Endothelial cell (in vitro differentiated cells): Measurements from ENCODE around the gene LRP1B. TPM values are rescaled to one million over a fixed set of nuclear protein-coding genes. Genes with fewer than 3 reads are reported as not detected.

ENCODE experiments used
- DNase-seq: peaks from one replicate; pipeline ENCODE4 v3.0.0; 2021; ENCODE audit warnings: low spot score
- H3K27ac Mint-ChIP-seq: one replicate; pipeline ENCODE4 v1.8.0; 2021; ENCODE audit warnings: mixed read lengths, inconsistent platforms; ENCODE audit not compliant: unreplicated experiment
- H3K27me3 Mint-ChIP-seq: one replicate; pipeline ENCODE4 v1.8.0; 2021; ENCODE audit warnings: mild to moderate bottlenecking, moderate library complexity, mixed read lengths, inconsistent platforms; ENCODE audit not compliant: unreplicated experiment
- H3K36me3 Mint-ChIP-seq: one replicate; pipeline ENCODE4 v1.8.0; 2021; ENCODE audit warnings: mild to moderate bottlenecking, low read depth, mixed read lengths, inconsistent platforms; ENCODE audit not compliant: unreplicated experiment
- H3K4me1 Mint-ChIP-seq: one replicate; pipeline ENCODE4 v1.8.0; 2021; ENCODE audit warnings: mild to moderate bottlenecking, mixed read lengths, inconsistent platforms; ENCODE audit not compliant: unreplicated experiment
- H3K4me3 Mint-ChIP-seq: one replicate; pipeline ENCODE4 v1.8.0; 2021; ENCODE audit warnings: mild to moderate bottlenecking, mixed read lengths, inconsistent platforms; ENCODE audit not compliant: unreplicated experiment
- H3K9me3 Mint-ChIP-seq: one replicate; pipeline ENCODE4 v1.8.0; 2021; ENCODE audit warnings: mixed read lengths, inconsistent platforms; ENCODE audit not compliant: unreplicated experiment
- total RNA-seq: library from RNA; stranded (reverse); fragmentation: NEBNext Ultra II Directional; extraction: Animal tissue kit (Norgen Biotek cat#: 25700); gene quantifications from one replicate; pipeline ENCODE4 v1.2.1, GENCODE V29; 2021; ENCODE audit not compliant: unreplicated experiment
- TF ChIP-seq, protein P1 (sequence below): fragments of 200-600 bp; sonication (generic); IDR thresholded peaks from one replicate; pipeline ENCODE4 v1.5.0; 2021; ENCODE audit warnings: antibody characterized with exemption; ENCODE audit not compliant: unreplicated experiment

Gene LRP1B
- total RNA-seq, 1 donor from 2014 or later = 1.4 TPM

DNA sequence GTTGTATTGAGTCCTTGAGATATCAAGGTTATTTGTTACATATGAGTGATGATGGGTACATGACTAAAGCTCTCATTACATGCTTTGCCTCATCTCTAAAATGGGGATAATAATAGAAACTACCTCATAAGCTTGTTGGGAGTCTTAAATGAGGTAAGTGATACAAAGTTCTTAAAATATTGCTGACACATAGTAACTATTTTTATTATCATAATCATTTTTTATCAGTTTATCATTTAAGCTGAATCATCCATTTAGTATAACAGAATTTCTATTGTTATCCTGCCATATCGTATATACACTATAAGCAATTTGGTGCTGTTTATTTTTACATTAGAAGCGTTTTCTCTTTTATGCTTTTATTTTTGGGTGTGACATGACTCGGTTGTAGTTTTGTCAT, 871.1 kb downstream of the LRP1B start:
- TF ChIP-seq, protein P1, sequence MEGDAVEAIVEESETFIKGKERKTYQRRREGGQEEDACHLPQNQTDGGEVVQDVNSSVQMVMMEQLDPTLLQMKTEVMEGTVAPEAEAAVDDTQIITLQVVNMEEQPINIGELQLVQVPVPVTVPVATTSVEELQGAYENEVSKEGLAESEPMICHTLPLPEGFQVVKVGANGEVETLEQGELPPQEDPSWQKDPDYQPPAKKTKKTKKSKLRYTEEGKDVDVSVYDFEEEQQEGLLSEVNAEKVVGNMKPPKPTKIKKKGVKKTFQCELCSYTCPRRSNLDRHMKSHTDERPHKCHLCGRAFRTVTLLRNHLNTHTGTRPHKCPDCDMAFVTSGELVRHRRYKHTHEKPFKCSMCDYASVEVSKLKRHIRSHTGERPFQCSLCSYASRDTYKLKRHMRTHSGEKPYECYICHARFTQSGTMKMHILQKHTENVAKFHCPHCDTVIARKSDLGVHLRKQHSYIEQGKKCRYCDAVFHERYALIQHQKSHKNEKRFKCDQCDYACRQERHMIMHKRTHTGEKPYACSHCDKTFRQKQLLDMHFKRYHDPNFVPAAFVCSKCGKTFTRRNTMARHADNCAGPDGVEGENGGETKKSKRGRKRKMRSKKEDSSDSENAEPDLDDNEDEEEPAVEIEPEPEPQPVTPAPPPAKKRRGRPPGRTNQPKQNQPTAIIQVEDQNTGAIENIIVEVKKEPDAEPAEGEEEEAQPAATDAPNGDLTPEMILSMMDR = no peak
- H3K27me3 Mint-ChIP-seq = no peaks in the 10 kb centered on the region
- H3K4me1 Mint-ChIP-seq = no peaks in the 10 kb centered on the region
- no peak for DNase-seq
- H3K36me3 Mint-ChIP-seq = no peaks in the 10 kb centered on the region
- H3K27ac Mint-ChIP-seq = no peak overlapping the region
- H3K9me3 Mint-ChIP-seq = no peaks in the 10 kb centered on the region
- H3K4me3 Mint-ChIP-seq = no peak overlapping the region

DNA sequence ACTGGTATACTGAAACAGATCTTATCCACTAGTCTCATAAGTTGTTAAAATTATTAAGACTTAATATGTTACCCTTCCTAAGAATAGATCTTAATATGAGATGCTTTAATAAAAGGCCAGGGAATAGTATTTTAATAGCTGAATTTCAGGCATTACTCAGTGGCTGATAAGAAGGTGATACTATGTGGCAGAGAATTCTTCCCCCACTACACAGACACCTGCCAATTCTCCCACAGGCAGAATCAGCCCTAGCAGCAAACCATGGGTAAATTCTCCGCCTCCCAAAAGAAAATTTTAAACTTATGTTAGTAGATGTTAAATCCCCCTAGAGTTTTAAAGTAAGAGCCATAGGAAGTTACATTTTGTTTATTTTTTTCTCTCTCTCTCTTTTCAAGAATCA, 888.8 kb downstream of the LRP1B start:
- no peak for DNase-seq
- no peak overlapping the region for H3K4me3 Mint-ChIP-seq
- no peak overlapping the region for H3K27ac Mint-ChIP-seq
- TF ChIP-seq, protein P1 = no peak
- no peaks in the 10 kb centered on the region for H3K9me3 Mint-ChIP-seq
- H3K36me3 Mint-ChIP-seq = no peaks in the 10 kb centered on the region
- no peaks in the 10 kb centered on the region for H3K27me3 Mint-ChIP-seq
- H3K4me1 Mint-ChIP-seq = peaks cover 14% of the 10 kb centered on the region

DNA sequence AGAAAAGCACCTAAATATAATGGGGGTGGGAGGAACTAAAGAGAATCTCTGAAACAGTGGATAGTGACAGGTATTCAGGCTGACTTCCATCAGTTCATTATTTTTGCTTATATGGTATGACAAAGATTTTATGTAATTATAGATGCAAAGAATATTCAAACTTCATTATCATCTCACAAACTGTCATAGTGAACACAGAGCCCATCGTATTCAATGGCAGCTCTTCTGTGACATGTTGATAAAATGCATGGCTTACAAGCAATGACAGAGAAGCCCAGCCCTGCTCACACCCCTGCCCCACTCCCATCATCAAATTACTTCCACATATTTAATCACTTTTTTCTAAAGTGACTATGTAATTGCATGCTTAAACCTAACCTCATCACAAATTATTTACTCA, 904.3 kb downstream of the LRP1B start:
- no peak for DNase-seq
- Mint-ChIP-seq H3K27ac (no peak overlapping the region), H3K36me3 (no peaks in the 10 kb centered on the region), H3K4me1 (peaks cover 5% of the 10 kb centered on the region), H3K4me3 (no peak overlapping the region), H3K27me3 (peaks cover 2% of the 10 kb centered on the region), H3K9me3 (no peaks in the 10 kb centered on the region)
- TF ChIP-seq, protein P1 = no peak

DNA sequence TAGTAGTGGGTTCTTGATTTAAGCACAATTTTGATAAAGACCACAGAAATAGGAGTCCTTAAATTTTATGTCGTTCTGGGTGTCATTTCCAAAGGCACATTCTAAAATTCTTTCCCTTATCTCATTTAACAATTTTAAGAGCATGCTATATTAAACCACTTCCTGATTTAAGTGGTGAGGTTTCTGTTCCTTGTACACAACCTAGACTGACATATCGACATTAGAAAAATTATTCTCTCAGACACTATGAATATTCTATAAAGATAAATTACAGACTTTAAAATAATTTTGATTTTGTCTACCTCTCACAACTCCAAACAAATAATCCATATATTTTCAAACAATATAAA, 923.8 kb downstream of the LRP1B start:
- Mint-ChIP-seq H3K4me1 (no peaks in the 10 kb centered on the region), H3K9me3 (no peaks in the 10 kb centered on the region), H3K36me3 (no peaks in the 10 kb centered on the region), H3K27ac (no peak overlapping the region), H3K4me3 (no peak overlapping the region), H3K27me3 (no peaks in the 10 kb centered on the region)
- no peak for DNase-seq
- TF ChIP-seq, protein P1 = no peak

DNA sequence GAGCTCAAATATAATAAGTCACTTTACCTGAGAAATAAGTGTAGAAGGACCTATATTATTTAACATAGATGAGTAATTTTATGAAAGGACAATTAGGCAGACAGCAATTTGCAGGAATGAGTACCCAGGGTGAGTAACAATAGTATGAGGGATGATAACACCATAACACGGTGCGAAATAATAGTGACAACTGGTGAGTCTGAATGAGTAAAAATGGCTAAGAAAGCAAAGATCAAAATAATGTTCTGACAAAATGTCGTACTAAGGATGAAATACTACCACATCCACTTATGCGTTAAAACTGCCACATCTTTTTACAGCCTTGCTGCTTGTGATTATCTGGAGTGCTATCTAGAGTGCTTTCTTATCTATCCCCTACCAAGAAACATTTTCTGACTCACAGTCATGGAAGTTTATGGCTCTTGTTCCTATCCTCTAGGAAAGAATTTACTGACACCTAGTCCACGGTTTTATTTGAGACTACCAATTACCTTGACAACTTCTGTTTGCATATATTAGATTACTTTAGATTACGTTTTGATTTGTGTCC, 929.7 kb downstream of the LRP1B start:
- no peaks in the 10 kb centered on the region for H3K4me1 Mint-ChIP-seq
- H3K27me3 Mint-ChIP-seq = no peaks in the 10 kb centered on the region
- no peaks in the 10 kb centered on the region for H3K36me3 Mint-ChIP-seq
- H3K9me3 Mint-ChIP-seq = no peaks in the 10 kb centered on the region
- no peak overlapping the region for H3K27ac Mint-ChIP-seq
- no peak for DNase-seq
- TF ChIP-seq, protein P1 = no peak
- no peak overlapping the region for H3K4me3 Mint-ChIP-seq
